GM18505 (cell line): ENCODE measurements around the gene SPATA31C1.
"Not testable (repeated sequence)": the region's sequence is repeated elsewhere in the genome, so short reads cannot be mapped to it uniquely, and the experiment has no call there.

Experiments
- ATAC-seq: cut with Tn5 transposase; IDR thresholded peaks from one replicate; pipeline ENCODE4 v1.9.1; 2021; ENCODE audit not compliant: unreplicated experiment
- POLR2A ChIP-seq: IDR thresholded peaks from 4 replicates; pipeline ENCODE4 v1.6.1; 2011; ENCODE audit warnings: borderline replicate concordance; ENCODE audit not compliant: insufficient read depth, insufficient read length; ENCODE audit errors: extremely low read depth

SPATA31C1 gene

DNA sequence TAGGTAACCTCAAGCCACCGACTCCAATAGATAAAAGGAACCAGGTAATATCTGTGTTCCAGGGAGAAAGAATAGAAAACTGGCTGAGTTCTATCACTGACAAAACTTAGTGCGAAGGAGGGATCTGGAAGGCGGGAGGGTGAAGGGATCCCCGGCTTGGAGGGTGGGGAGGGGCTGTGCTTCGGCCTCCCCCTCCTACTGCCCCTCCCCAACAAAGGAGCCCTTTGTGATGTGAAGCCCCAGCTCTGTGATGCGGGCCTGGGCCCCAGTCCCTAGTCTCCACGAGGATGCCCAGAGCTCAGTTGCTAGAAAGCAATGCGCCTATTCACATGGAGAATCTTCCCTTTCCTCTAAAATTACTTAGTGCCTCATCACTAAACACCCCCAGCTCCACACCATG, at the start of gene SPATA31C1:
Gene SPATA31C1 (plus strand): TSS at position 301 of the 400 bp plus-strand sequence.
- ATAC-seq: not testable (repeated sequence)

DNA sequence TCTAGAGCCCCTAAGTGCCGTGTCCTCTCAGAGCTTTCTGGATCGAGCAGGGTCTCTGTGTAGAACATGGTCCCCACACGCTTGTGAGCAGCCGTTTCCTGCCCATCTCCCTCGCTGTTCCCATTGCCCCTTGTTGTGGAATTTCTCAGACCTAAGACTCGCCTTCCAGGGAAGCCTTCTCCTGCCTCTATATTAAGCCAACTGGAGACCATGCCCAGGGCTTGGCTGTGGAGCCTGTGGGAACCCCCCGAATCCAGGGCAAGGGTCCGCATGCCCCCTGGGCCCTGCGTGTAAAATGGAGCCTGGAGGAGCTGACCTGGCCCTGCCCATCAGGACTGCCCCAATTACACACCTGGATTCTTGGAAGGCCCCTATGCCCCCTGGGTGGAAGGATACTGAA, 49.6 kb upstream of the SPATA31C1 start:
- no peak for TF ChIP-seq POLR2A
- no peak for ATAC-seq

DNA sequence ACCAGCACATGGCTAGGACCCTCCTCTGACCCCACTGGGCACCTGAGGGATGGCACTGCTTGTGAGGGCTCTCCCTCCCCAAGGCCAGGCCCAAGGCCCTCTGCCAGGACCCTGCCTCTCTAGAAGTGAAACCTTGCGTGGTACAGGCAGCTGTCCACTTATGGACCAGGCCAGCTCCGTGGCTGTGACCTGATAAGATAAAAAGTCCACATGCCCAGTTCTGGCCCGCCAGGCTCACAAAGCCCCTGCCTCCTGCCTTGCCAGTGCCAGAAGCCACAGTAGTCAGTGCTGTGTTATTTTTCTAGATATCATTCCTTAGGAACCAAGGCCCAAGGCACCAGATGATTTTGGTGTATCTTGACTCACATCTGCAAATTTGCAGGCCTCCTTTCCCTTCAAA, 49.1 kb upstream of the SPATA31C1 start:
- TF ChIP-seq POLR2A: no peak
- no peak for ATAC-seq

DNA sequence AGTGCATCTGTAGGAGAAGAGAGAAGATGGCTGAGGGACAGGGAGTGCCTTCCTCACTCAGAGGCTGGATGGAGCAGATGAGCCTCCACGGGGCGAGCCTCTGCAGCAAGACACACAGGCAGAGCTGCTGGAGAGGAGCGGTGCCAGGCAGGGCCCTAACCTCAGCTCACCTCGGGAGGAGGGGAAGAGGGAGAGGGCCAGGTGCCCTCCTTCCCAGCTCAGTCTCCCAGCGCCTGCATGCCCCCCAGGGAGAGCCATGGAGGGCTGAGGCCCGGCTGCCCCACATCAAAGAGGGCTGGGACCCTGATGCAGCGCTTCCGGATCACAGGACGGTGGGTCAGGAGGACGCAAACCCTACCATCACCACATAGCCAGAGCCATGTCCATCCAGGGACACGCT, 48.7 kb upstream of the SPATA31C1 start:
- no peak for TF ChIP-seq POLR2A
- ATAC-seq: no peak

DNA sequence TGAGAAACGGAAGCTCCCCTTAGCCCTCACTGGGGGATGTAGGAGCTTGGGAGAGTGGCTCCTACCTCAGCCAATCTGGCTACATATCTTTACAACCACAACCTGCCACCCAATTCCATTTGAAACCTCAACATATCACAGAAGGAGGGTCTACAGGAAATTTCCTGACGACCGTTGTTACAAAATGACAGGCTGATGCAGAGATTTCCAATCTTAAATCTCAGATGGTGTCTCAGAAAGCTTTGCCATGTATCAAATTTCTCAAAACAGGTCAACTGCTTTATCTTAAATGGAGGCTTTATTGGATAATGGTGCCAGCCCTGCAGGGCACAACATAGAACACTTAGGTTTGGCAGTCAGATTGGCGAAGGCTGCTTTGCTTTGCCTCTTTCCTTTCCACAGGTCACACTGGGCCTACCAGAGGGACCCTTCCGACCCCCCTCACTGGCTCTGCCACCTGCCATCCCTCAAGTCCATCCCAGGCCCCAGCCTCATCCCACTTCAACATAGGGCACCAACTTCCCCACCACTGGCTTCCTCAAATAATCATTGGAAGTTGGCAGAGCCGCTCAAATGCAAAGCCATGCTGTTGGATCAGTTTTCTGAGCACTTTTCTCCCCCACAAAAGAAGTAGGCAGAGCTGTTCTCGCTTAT, 46.2 kb upstream of the SPATA31C1 start:
- TF ChIP-seq POLR2A: no peak
- no peak for ATAC-seq

DNA sequence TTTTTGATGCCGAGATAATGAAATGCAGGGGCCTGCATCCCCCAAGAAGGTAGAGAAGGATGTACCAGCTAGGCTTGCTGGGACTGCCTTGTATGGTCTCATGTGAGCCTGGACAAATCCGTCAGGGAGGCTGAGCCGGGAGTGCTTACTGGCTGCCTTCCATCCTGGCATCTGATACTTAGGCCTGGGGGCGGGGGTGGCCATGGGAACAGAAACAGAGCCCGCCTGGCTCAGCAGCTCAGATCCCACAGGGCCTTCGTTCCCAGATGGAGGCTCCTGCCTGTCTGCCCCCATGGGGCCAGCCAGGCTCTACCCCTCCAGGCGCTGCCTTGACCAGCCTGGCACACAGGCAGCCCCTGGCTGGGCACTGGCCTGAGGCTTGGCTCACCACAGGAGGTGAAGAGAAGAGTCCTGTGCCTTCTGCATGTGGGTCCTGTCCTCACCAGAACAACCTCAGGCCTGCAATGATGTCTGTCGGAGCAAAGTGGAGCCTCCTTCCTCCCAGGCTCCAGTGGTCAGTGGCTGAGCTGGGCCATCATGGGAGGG, 45.6 kb upstream of the SPATA31C1 start:
- no peak for ATAC-seq
- no peak for TF ChIP-seq POLR2A

DNA sequence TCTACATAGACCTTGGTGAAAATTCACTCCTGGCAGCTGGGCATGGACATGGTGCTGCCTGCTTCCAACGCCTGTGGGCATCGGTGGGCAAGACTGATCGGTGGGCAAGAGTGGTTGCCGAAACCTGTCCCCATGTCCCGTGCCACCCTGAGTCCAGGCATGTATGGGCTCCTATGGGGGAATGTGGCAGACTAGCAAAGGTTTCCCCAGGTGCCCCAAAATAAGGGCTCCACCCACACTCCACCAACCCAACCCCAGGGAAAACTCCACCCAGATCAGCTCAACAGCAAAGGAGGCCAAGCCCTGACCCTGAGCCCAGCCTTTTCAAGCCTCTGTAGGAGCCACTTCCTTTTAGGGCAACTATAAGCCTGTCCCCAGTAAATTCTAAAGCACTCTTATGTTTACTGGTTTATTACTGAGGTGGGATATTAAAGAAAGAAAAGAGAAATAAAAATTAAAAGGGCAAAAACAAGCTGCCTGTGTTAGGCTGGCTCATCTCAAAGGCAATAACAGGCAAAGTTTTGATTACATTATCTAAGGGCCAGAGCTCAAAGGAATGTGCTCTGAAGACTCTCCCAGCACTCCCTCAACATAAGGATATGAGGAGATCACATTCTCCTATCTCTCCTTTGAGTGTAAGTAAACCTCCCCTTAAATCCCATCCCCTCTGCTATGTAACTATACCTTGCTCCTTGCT, 44.0 kb upstream of the SPATA31C1 start:
- TF ChIP-seq POLR2A: no peak
- no peak for ATAC-seq

DNA sequence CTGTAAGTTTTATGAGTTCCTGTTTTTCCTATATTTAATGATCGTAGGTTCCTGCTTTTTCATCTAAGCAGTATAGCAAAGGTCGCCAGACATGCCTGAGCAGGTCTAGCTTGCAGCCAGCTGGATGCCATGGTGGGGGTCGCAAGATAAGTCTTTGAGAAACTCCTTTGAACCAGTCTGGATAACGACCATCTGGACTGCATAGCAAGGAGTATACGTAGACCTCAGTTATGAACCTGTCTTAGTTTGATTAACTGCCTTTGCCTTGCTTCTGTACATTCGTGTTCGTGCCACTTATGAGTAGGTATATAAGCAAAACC, 43.5 kb upstream of the SPATA31C1 start:
- ATAC-seq: no peak
- TF ChIP-seq POLR2A: no peak

DNA sequence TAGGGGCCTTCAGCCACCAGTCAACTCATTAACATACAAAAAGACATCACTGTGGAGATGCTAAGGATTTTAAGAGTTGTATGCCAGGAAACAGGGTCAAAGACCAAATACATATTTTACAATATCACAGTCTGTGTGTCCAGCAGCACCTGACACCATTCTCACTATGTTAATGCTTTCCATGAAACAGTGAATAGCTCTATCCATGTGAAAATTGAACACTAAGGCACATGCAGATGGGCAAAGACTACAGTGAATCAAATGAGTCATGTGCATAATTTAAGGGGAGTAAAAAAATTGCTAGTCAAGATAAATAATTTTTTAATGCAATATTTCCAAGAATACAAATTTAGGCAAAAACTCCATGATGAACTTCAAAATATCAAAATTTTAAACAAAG, 42.7 kb upstream of the SPATA31C1 start:
- no peak for ATAC-seq
- TF ChIP-seq POLR2A: no peak

DNA sequence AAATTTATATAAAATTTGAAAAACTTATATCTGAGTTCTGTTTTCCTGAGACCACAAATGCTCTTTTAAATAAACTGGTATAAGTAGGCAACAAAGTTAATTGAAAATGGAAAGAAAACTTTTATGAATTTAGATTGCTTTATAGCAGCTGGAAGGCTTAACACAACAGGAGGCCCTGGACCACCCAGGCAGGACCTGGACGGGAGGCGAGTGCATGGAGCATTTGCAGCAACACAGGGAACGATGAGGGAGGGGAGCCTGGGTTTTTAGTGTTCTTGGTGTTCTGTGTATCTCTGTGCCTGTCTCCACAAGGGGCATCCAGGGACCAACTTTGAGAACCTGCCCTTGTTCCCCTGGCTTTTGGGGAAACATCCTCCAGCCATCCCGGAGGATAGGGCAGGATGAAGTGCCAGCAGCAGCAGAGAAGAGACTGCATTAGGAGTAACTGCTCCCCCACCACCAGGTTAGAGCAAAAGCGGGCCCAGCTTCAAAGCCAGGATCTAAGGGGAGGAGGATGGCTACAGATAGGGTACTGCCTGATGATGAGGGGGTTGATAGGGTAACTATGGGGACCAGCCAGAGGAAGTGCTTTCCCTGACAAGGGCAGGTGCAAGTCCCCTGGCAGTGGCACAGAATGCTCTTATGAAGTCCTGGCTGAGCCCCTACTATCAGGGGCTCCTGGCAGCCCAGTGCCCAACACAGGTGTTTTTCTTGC, 41.8 kb upstream of the SPATA31C1 start:
- no peak for TF ChIP-seq POLR2A
- ATAC-seq: no peak

DNA sequence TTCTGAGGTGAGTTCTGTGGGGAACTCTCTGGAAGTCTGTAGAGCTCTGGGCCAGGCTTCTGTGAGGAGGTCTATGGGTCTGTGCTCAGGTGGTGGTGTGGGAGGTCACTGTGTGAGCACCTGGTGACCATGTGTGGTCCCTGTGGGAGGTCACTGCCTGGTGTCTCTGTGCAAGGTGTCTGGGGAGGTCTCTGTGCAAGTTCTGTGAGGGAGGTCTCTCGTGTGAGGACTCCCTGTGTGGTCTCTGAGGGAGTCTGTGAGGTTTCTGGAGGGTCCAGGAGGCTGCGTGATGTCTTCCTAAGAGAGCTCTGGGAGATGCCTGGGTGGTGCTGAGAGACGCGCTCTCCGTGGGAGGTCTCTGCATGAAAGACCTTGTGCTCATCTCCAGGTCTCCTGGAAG, 41.1 kb upstream of the SPATA31C1 start:
- TF ChIP-seq POLR2A: no peak
- ATAC-seq: no peak

DNA sequence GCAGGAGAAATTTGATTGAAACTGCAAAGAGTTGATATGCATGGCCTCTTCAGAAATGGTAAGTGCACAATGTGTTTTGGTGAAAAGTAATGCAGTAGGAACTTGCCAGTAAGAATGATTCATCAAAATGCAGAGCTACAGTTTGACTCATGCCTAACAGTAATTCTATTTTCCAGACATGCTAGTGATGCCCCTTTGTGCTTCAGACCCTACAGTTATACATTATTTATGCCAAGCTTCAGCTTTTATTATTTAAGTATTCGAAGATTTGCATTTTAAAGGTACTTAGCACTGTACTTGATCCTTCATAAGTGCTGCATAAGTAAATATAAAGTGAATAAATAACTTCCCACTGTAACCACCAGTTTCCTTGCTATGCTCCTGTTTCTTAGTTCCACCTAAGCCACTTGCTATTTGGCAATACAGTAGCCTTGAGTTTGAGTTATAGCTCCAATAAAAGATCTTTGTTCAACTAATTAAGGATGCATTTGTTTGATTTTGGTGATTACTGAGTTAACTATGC, 38.7 kb upstream of the SPATA31C1 start:
- ATAC-seq: no peak
- no peak for TF ChIP-seq POLR2A

DNA sequence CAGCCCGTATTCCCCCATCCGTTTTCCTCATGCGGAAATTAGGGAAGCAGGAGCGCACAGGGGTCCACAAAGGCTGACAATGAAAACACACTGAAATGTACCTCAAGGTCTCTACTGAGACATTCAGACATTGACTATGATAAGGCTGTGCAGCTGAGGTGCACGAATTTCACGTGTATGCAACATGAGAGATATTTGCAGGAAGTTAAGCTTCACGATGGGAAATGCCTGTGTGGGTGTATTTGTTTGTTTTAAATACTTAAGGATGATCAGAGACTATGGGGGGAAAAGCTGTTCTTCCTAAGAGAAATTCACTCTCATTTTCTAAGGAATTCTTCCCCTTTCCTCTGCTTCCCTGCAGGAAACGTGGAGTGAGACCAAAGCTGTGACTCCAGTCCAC, 37.6 kb upstream of the SPATA31C1 start:
- ATAC-seq: no peak
- no peak for TF ChIP-seq POLR2A

DNA sequence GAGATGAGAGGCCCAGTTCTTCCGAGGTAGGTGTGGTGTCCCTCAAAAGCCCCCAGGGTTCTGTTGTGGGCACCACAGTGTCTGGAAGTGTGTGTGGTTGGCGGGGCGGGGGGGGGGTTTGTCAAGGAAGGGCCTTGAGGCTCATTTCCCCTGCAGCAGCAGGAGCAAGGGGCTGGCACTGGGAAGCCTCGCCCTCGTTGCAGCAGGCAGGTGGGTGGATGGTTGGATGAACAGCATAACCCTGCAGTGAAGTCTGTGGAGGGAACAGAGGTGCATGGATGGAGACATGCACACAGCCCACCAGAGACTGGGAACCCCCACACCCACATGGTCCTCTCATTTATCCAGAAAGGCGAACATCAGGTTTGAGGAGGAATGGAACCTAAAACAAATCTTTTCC, 37.1 kb upstream of the SPATA31C1 start:
- ATAC-seq: no peak
- no peak for TF ChIP-seq POLR2A

DNA sequence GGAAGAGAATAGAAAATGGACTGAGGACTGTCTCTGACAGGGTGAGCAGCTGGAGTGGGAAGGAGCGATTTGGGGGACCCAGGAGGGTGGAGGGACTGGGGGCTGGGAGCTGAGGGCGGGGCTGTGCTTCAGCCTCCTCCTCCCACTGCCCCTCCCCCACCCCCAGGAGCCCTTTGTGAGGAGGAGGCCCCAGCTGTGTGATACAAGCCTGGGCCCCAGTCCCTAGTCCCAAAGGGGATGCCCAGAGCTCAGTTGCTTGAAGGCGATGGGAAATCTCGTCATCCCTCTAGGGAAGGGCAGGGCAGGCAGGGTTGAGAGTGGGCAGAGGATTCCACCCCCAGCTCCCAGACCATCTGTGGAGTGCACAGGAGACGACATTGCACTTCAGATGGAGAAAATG, 35.1 kb upstream of the SPATA31C1 start, which contains the start of gene SPATA31E1:
Gene SPATA31E1 (plus strand): TSS at position 251 of the 400 bp plus-strand sequence. CDS start 15 bp downstream, at position 266.
- ATAC-seq: no peak
- no peak for TF ChIP-seq POLR2A
